ENCODE results near the gene PPP1R13B. TPM values are rescaled to one million over a fixed set of nuclear protein-coding genes. Genes with fewer than 3 reads are reported as not detected.
"Not testable (repeated sequence)": the region's sequence is repeated elsewhere in the genome, so short reads cannot be mapped to it uniquely, and the experiment has no call there.

Gene PPP1R13B
- polyA plus RNA-seq, 3 donors: 28.4 to 30.9 (median 29.4) TPM

DNA sequence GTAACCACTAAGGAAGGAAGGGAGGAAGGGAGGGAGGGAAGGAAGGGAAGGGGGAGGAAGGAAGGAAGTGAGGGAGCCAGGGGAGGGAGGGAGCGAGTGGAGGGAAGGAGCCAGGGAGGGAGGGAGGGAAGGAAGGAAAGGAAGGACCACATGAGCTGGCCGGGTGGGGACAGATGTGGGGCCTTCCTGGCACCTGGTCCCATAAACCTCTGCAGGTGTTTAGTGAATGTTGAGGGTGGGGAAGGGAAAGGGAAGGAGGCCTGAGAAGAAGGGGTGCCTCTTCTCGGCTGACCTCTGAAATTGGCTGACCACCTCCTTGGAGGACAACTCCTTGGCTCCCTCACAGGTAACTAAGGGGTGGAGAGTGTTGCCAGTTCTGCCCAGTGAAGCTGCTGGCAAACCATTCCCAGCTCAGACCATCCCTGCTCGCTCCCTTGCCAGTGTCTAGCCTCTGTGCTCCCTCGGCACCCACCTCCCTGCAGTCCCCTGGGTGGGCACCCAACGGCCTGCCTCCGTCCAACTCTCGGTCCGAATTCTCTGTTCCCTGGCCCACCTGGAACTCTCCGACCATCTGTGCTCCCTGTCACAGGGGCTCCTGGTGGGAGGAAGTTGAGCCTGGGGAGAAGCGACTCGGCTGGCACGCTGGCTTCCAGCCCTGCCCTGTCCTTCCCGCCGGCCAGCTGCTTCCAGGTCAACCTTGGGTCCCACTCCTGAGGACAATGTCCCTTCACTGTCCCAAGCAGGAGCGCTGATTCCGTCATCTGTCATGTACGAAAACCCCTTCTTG lies 12.2 kb upstream of the PPP1R13B start:
- DNase-seq (ENCODE audit: low read depth in 3 of 3, low spot score in 2 of 3): no peak

DNA sequence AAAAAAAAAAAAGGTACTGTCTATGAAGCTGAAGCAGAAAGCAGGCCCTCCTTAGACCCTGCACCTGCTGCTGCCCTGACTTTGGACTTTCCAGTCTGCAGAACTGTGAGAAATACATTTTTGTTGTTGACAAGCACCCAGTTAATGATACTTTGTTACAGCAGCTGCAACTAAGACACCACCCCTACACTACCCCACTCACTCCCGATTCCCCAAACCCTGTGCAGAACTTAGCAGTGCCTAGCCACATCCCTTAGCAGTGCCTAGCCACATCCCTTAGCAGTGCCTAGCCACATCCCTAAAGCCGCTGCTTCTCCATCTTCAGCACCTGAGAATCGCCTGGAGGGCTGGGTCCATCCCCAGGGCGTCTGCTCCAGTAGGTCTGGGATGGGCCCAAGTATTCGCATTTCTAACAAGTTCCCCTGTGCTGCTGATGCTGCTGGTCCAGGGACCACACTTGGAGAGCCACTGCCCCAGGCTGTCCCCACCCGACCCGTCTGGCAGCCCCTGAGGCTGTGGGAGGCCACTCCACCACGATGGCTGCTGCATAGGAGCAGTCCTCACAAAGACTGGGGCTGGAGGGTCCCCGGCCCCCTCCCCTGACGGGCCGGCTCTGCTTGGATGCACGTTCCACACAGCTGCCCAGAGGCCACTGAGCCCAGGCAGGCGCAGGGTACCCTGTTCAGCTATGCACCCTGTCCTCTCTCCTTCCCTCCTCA lies 10.8 kb upstream of the PPP1R13B start:
- DNase-seq (ENCODE audit: low read depth in 3 of 3, low spot score in 2 of 3): no peak

DNA sequence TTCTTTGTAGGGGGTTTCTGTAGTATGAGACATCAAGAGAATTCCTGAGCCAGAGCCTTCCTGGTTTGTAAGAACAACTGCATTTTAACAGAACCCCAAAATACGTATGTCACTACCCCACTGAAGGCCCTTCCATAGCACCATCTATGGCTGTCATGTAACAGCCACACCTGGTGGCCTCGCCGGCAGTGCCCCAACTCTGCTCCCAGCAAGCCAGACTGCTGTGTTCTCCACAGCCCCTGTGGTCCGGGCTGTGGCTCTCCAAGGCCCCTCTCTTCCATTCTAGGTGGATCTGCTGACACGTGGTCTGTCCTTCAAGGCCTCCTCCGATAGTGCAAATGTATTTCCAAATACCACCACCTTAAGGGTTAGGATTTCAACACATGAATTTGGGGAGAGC lies 9.9 kb upstream of the PPP1R13B start:
- DNase-seq (ENCODE audit: low read depth in 3 of 3, low spot score in 2 of 3): no peak

DNA sequence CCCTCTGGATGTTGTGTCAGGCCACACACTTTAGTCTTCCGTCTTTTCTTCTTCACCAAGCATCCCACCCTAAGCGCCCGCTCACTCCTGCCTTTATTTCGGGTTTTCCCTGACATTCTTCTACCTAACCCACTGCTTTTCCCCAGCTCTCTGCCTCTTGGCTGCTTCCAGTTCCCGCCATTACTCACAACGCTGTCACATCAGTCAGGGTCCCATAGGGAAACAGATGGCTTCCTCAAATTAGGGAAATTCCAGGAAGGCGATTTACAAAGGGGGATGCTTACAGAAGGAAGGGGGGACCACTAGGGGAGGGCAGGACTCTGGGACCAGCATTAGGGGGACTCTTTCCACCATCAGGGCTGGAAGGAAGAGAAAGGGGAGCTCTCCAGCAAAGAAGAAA lies 9.2 kb upstream of the PPP1R13B start:
- no peak for DNase-seq (ENCODE audit: low read depth in 3 of 3, low spot score in 2 of 3)

DNA sequence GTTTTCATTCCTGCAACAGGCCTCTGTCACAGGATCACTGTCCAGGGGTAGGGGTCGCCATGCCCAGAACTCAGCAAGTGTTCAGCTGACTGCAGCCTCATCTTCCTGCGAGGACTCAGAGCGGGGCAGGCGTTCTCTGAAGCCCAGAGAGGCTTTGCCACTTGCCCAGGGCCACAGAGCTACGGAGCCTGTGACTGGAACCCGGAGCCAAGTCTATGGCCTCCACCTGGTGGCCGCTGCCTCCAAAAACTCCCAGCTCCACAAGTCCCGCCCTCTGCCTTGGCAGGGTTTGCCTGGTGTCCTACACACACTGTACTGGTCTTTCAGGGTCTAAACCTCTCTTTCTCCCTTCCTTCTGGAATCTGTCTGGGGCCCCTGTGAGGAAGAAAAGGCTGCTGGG lies 8.7 kb upstream of the PPP1R13B start:
- DNase-seq (ENCODE audit: low read depth in 3 of 3, low spot score in 2 of 3): no peak

DNA sequence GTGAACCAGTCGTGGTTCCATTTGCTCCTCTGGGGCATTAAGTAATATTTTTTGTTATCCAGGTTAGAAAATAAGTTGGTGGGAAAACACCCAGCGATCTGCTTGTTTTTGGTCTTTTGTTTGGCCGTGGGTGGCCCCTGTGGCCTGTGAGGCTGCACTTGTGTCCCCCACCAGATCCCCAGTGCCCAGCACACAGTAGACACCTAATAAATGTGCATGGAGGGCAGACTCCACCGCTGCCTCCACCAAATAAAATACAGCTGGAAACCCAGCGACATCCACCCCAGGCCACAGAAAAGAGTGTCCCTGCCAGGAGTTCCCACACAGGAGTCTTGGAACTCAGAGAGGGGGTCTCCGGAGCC lies 8.3 kb upstream of the PPP1R13B start:
- no peak for DNase-seq (ENCODE audit: low read depth in 3 of 3, low spot score in 2 of 3)

DNA sequence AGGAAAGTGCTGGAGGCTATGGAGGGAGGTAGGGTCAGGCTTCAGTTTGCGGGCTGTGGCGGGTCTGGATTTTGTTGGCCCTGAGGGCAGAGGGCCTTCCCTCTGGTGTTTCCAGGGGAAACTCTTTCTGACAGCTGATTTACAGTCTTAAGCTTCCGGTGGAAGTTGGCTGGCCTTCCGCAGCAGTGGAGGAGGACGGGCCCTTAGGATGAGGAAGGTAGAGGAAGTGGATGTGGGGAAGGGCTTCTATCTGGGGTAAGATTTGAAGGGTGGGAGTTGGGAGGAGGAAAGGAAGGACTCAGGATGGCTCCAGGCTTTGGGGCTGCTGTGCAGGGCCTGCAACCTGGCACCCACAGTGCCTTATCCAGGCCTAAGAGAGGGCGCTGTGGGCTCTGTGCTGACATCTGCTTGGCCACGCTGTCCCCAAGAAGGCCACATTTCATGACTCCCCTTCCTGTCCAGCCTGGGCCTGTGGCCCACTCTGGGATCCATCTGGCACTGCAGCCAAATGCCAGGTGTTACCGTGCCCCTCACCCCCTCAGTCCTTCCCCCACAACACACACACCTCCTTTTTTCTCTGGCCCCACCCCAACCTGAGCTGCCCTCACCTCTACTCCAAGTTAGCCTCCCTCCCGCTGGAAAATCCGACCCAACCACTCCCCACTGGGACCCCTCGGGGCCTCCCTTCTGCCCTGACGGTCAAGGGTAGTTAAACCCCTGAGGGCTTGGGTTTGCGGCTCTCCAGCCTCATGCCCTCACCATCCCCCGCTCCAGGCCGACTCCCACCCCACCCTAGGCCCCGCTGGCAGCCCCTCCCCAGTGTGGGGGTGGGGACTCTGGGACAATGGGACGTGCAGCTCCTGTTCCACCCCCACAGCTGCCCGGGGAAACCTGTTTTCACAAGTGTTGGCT lies 7.7 kb upstream of the PPP1R13B start:
- no peak for DNase-seq (ENCODE audit: low read depth in 3 of 3, low spot score in 2 of 3)

DNA sequence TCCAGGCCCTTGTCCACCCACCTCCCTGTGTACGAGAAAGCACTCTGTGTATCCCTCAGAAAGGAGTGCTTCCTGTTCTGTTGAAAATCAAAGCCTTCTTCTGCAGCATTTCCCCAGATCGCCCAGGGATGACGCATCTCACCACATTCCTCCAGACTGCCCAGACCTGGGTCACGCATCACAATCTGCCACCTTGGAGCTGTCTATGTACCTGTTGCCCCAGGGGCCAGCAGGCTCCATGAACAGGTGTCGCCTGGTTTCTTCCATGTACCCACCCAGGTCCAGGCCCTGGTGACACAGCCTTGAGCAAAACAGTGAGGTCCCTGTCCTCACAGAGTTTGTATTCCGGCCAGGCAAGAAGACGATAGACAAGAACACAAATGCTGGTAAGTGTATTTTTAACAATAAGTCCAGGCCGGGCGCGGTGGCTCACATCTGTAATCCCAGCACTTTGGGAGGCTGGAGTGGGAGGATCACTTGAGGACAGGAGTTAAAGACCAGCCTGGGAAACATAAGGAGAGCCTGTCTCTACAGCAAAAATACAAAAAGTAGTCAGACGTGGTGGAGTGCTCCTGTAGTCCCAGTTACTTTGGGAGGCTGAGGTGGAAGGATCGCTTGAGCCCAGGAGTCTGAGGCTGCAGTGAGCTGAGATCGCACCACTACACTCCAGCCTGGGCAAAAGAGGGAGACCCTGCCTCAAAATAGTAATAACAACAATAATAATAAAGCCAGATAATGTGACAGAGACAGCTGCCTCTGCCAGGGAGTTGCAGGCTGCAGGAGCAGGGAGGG lies 6.8 kb upstream of the PPP1R13B start:
- no peak for DNase-seq (ENCODE audit: low read depth in 3 of 3, low spot score in 2 of 3)

DNA sequence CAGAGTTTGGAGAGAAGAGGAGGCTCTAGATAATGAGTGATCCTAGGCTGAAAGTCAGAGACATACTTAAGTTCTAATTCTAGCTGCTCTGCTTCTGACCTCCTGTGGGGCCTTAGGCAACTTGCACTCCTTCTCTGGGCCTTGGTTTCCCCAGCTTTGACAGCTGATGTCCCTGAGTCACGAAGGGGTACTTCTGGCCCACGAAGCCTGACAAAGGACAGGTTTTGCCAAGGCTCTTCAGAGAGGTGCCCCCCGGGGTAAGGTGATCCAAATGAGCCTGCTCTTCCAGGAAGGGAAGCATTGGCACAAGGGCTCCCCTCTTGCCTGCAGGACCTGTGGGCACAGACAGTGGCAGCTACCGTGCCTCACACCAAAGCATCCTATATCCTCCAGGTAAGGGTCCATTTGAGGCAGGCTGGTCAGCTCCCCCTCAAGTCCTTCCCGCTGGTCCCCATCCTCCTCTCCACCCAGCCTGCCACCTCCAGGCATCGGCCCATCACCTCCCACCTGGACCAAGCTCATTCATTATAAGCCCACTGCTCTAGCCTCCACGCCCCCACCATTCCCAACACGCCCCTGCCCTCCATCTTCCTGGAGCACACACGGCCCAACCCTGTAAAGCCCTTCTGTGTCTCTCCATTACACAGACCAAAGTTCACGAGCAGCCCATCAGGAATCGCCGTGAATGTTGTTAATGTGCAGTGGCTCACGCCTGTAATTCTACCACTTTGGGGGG lies 1.9 kb upstream of the PPP1R13B start:
- DNase-seq (ENCODE audit: low read depth in 3 of 3, low spot score in 2 of 3): no peak

DNA sequence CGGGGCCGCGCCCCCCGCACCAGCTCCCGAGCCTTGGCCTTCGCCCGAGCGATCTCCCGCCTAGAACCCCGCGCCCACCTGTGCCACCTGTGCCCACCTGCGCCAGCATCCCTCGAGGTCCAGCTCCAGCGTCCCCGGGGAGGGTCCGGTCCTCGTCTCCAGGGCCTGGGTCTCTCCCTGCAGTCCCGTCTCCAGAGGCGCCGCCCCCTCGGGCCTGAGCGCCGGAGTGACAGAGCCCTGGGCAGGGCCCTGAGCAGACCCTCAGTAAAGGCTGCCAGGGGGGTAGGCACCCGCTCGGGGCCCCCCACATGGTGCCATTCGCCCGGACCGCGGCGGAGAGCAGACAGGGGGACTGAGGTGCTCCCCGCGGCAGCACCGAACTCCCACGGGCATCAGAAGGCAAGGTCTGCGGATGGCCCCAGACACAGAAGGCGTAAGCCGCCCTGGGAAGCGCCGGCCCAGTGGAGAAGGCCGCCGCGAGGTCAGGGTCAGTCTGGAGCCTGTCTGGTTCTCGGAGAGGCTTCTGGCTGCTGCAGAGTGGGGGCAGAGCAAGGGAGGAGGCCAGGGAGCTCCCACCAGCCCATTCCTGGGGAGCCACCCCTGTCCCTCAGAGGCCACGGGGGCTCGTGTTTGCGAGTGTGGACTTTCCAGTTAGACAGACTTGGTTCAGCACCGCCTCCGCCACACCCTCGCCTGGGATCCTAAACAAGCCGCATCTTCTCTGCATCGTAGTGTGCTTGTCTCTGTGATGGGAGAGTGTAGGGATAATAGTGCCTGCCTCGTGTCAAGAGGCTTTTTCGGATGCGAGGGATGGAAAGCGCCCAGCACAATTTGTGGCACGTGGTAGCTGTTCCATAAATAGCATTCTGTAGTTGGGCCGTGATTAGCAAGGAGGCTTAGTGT lies 1.1 kb upstream of the PPP1R13B start:
- DNase-seq (ENCODE audit: low read depth in 3 of 3, low spot score in 2 of 3): no peak

DNA sequence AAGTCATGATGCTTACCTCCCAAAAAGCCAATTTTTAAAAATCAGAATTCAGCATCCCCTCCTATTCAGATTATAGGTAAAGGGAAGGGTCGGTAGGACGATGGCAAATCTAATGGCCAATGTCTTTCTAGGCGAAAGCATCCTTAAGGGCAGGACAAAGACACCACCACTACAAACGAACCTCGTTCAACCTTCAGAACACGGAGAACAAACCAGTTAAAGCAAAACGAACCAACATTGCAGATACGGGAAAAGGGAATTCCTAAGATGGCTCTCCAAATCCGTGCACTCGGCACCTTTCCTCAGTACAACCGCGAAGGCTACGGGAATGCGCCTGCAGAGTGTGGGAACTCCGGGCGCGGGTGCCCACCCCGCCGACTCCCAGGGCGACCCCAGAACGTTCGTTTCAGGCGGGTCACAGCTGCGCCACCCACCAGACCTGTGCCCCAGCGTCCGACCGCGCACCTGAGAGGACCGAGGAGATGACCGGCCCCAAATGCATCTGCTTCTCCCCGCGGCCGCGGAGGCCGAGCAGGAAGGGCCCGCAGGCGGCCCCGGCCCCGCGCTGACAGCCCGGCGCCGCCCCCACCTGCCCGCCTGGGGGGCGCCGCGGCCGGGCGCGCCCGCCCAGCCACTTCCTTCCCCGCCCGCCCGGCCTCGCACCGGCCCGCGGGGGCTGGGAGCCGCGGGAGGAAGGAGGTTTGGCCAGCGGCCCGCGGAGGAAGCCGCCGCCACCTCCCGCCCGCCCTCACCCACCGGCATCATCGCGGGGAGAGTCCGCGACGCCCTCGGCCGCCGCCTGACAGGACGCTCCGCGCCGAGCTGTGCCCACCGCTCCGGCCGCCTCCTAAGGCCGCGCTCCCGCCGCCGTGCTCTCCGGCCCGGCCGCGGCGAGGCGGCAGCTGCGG lies 578 bp downstream of the PPP1R13B start:
- DNase-seq (ENCODE audit: low read depth in 3 of 3, low spot score in 2 of 3): no peak

DNA sequence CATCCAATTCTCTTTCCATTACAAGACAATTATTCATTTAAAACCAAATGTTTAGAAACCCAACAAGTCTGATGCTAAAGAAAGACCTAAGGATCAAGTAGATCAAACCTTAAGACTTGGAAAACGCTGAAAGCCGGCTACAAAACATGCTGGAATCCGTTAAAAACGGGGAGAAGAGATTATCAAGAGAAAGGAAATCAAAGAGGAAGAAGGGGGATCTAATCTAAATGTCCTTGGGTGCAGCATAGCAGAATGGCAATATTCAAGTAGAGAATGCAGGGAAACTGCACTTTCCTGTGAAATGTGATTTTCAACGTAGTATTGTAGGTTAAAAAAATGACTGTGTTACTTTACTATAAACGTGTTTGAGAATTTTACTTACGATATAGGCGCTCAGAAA lies 1.3 kb downstream of the PPP1R13B start:
- DNase-seq (ENCODE audit: low read depth in 3 of 3, low spot score in 2 of 3): no peak

DNA sequence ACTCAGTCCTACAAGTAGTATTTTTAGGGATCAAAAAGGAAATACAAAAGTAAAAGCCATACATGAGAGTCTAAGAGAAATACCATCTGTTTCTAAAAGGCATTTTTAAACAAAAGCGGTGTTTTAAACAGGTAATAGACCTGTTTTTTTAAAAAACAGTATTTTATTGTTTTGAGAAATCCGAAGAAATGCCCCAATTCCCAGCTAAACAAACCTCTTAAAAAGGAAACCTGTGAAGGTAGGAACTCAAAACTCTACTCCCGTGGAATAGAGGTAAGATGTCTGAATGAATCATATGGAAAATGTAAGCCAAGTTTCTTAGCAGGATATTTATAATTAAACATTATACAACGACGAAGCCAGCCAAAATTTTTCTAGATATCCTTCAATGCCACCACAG lies 2.0 kb downstream of the PPP1R13B start:
- no peak for DNase-seq (ENCODE audit: low read depth in 3 of 3, low spot score in 2 of 3)

DNA sequence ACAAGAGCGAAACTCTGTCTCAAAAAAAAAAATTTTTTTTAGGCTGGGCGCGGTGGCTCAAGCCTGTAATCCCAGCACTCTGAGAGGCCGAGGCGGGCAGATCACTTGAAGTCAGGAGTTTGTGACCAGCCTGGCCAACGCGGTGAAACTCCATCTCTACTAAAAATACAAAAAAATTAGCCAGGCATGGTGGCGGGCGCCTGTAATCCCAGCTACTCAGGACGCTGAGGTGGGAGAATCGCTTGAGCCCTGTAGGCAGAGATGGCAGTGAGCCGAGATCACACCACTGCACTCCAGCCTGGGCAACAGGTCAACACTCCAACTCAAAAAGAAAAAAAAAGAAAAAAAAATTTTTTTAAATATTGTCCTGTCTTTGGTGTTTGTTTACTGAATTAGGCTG lies 6.1 kb downstream of the PPP1R13B start:
- not testable (repeated sequence) for DNase-seq (ENCODE audit: low read depth in 3 of 3, low spot score in 2 of 3)

DNA sequence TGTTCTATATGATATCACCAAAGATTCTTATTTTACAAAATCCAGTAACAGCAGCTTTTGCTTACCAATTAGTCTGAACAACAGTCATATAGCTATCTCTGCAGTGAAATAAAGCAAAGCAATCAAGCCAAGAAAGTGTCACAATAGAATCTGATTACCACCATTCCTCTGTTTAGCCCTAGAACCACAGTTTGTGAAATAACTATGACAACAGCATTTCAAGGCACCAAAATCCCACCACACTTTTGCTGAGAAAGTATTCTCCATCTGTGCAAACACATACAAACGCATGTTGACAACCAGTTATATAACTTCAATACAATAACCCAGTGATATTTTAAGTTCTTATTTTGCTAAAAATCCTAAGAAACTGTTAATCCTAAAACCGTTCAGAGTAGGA lies 7.4 kb downstream of the PPP1R13B start:
- DNase-seq (ENCODE audit: low read depth in 3 of 3, low spot score in 2 of 3): no peak

DNA sequence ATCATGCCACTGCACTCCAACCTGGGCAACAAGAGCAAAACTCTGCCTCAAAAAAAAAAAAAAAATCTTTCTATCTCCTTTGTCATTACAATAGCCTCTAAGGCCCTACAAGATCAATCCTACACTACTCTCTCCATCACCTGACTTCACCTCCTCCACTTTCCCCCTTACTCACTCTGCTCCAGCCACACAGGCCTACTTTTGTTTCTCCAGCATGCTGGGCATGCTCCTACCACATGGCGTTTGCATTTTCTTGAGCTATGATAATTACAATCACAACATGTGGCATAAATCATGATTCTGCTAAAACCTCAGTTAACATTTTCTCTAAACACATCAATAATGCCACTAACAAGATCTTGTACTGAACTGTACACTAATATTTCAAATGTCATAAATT lies 7.8 kb downstream of the PPP1R13B start:
- no peak for DNase-seq (ENCODE audit: low read depth in 3 of 3, low spot score in 2 of 3)

DNA sequence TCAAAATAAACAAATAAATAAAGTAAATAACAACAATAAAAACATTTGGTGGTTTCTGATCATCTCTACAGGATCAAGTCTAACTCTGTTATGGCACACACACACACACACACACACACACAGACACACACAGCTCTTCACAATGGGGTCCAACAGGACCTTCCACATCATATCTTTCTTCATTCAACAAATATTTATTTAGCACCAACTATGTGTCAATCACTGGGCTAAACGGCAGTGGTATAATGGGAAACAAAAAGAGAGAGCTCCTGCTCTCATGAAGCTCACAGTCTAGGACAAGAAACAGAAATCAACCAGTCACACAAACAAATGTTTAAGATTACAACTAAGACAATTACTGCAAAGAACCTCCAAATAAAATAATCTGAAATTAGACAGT lies 9.3 kb downstream of the PPP1R13B start:
- DNase-seq (ENCODE audit: low read depth in 3 of 3, low spot score in 2 of 3): no peak
